Measurements from ENCODE around the gene KCNQ1. TPM values are rescaled to one million over a fixed set of nuclear protein-coding genes. Genes with fewer than 3 reads are reported as not detected.

The KCNQ1 gene
- total and polyA plus RNA-seq, 7 donors, result 0.48 to 3.1 (median 1.1) TPM

- H3K27me3 ChIP-seq (ENCODE audit: insufficient read depth in 3 of 3, low read length in 2 of 3), result peaks cover 0 to 2% (median 0%) of the 10 kb centered on the region in 3 donors
- TF ChIP-seq CTCF (IDR thresholded peaks at IDR 0.05), result no peak
- H3K9me3 ChIP-seq, result peaks cover 3% of the 10 kb centered on the region
- H3K27ac ChIP-seq, result no peak overlapping the region
- 91 to 93% (median 91%) methylated on average over 1 of the region's 1 CpG for WGBS, 3 donors
- H3K4me3 ChIP-seq, result no peak overlapping the region
- H3K4me1 ChIP-seq, result no peaks in the 10 kb centered on the region
- no peak for ATAC-seq
- H3K36me3 ChIP-seq (ENCODE audit: insufficient read depth in 1 of 2, low read depth in 1 of 2), result no peaks in the 10 kb centered on the region
- intact Hi-C loops (cut with DNase I), result no loop called here
- DNase-seq, result no peak
Observed at GRCh38 chr11:2594267-2594666, 149.5 kb downstream of the KCNQ1 start.

- no peak for TF ChIP-seq CTCF (IDR thresholded peaks at IDR 0.05)
- no peaks in the 10 kb centered on the region for H3K36me3 ChIP-seq (ENCODE audit: insufficient read depth in 1 of 2, low read depth in 1 of 2)
- intact Hi-C loops (cut with DNase I), result no loop called here
- DNase-seq (no peak), ATAC-seq (no peak)
- no peak overlapping the region for H3K27ac ChIP-seq
- no peak overlapping the region for H3K4me3 ChIP-seq
- peaks cover 0 to 2% (median 0%) of the 10 kb centered on the region in 3 donors for H3K27me3 ChIP-seq (ENCODE audit: insufficient read depth in 3 of 3, low read length in 2 of 3)
- no peaks in the 10 kb centered on the region for H3K4me1 ChIP-seq
- 92 to 95% (median 93%) methylated on average over 3 of the region's 3 CpGs for WGBS, 3 donors
- peaks cover 3% of the 10 kb centered on the region for H3K9me3 ChIP-seq
Observed at GRCh38 chr11:2595204-2595603, 150.4 kb downstream of the KCNQ1 start.

- H3K4me1 ChIP-seq, result no peaks in the 10 kb centered on the region
- WGBS, 3 donors, result 51 to 62% (median 56%) methylated on average over 8 of the region's 8 CpGs
- no peaks in the 10 kb centered on the region for H3K36me3 ChIP-seq (ENCODE audit: insufficient read depth in 1 of 2, low read depth in 1 of 2)
- H3K9me3 ChIP-seq, result peaks cover 3% of the 10 kb centered on the region
- H3K4me3 ChIP-seq, result no peak overlapping the region
- DNase-seq, result no peak
- no peak for TF ChIP-seq CTCF (IDR thresholded peaks at IDR 0.05)
- no peak for ATAC-seq
- intact Hi-C loops (cut with DNase I), result no loop called here
- no peaks in the 10 kb centered on the region for H3K27me3 ChIP-seq (ENCODE audit: insufficient read depth in 3 of 3, low read length in 2 of 3)
- no peak overlapping the region for H3K27ac ChIP-seq
Observed at GRCh38 chr11:2599561-2600189, 154.9 kb downstream of the KCNQ1 start.

GRCh38 chr11:2609345-2609744 is 164.5 kb downstream of the KCNQ1 start:
- intact Hi-C loops (cut with DNase I), result no loop called here
- DNase-seq, result no peak
- no peak for ATAC-seq
- Histone ChIP-seq H3K4me3 (no peak overlapping the region), H3K4me1 (no peaks in the 10 kb centered on the region), H3K27ac (no peak overlapping the region), H3K27me3 (ENCODE audit: insufficient read depth in 3 of 3, low read length in 2 of 3) (peaks cover 0 to 4% (median 0%) of the 10 kb centered on the region in 3 donors), H3K9me3 (peaks cover 7% of the 10 kb centered on the region), H3K36me3 (ENCODE audit: insufficient read depth in 1 of 2, low read depth in 1 of 2) (no peaks in the 10 kb centered on the region)
- 86 to 95% (median 90%) methylated on average over 2 of the region's 2 CpGs for WGBS, 3 donors
- no peak for TF ChIP-seq CTCF (IDR thresholded peaks at IDR 0.05)

Data from psoas muscle (tissue), 8 donors.